ENCODE results near the gene AGFG2.
A peak's percentile ranks its signal among the peaks of the same experiment; 100 is the strongest.
"Not testable (repeated sequence)": the region's sequence is repeated elsewhere in the genome, so short reads cannot be mapped to it uniquely, and the experiment has no call there.

Gene AGFG2

GRCh38 chr7:100493476-100494264 lies 45.3 kb upstream of the AGFG2 start:
- H3K27ac ChIP-seq = peak overlapping the region in 1 of 2 donors; percentile 12
- H3K4me3 ChIP-seq = peak overlapping the region; percentile 68
- TF ChIP-seq, protein P1, sequence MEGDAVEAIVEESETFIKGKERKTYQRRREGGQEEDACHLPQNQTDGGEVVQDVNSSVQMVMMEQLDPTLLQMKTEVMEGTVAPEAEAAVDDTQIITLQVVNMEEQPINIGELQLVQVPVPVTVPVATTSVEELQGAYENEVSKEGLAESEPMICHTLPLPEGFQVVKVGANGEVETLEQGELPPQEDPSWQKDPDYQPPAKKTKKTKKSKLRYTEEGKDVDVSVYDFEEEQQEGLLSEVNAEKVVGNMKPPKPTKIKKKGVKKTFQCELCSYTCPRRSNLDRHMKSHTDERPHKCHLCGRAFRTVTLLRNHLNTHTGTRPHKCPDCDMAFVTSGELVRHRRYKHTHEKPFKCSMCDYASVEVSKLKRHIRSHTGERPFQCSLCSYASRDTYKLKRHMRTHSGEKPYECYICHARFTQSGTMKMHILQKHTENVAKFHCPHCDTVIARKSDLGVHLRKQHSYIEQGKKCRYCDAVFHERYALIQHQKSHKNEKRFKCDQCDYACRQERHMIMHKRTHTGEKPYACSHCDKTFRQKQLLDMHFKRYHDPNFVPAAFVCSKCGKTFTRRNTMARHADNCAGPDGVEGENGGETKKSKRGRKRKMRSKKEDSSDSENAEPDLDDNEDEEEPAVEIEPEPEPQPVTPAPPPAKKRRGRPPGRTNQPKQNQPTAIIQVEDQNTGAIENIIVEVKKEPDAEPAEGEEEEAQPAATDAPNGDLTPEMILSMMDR (IDR thresholded peaks at IDR 0.05) = no peak
- DNase-seq (ENCODE audit: low spot score) = no peak

GRCh38 chr7:100496509-100496908 lies 42.5 kb upstream of the AGFG2 start:
- Histone ChIP-seq H3K27ac (no peak overlapping the region), H3K4me3 (no peak overlapping the region)
- TF ChIP-seq, protein P1 (IDR thresholded peaks at IDR 0.05) = no peak
- no peak for DNase-seq (ENCODE audit: low spot score)

- DNase-seq (ENCODE audit: low spot score); H3K27ac ChIP-seq; H3K4me3 ChIP-seq: not testable (repeated sequence)
Observed at GRCh38 chr7:100500743-100501142, 38.3 kb upstream of the AGFG2 start.

GRCh38 chr7:100504031-100504430 lies 35.0 kb upstream of the AGFG2 start:
- H3K4me3 ChIP-seq; H3K27ac ChIP-seq; DNase-seq (ENCODE audit: low spot score): not testable (repeated sequence)

GRCh38 chr7:100504887-100505611 lies 34.0 kb upstream of the AGFG2 start:
- Histone ChIP-seq H3K27ac (no peak overlapping the region), H3K4me3 (no peak overlapping the region)
- DNase-seq (ENCODE audit: low spot score) = no peak
- TF ChIP-seq, protein P1 (IDR thresholded peaks at IDR 0.05) = no peak

DNA sequence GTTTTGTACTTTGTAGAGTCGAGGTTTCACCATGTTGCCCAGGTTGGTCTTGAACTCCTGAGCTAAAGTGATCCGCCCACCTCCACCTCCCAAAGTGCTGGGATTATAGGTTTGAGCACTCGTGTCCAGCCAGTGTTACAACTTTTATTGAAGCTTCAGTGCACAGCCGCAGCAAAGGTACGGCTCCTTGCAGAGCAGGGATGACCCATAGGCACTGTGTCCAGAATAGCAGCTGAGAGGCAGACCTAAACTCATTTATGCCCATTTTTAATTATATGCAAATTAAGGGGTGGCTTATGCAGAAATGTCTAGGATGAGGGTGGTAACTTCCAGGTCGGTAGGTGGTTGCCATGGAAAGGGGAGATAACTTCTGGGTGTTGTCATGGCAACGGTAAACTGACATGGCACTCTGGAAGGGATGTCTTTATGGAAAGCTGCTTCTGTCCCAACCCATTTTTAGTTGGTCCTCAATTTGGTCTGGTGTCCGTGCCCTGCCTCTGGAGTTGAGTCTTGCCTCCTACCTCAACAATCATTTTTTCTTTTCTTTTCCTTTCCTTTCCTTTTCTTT lies 32.6 kb upstream of the AGFG2 start:
- Histone ChIP-seq H3K4me3 (no peak overlapping the region), H3K27ac (no peak overlapping the region)
- no peak for DNase-seq (ENCODE audit: low spot score)
- TF ChIP-seq, protein P1 (IDR thresholded peaks at IDR 0.05) = no peak

- Histone ChIP-seq H3K27ac (no peak overlapping the region), H3K4me3 (no peak overlapping the region)
- TF ChIP-seq, protein P1 (IDR thresholded peaks at IDR 0.05) = no peak
- no peak for DNase-seq (ENCODE audit: low spot score)
Observed at GRCh38 chr7:100509231-100509630, 29.8 kb upstream of the AGFG2 start.

Measured in coronary artery (tissue), 2 donors.